T-helper 2 cell treated with Interferon-gamma antibody and Interleukin-4, amounts not matched to agents 5 μg/mL and 100 μg/mL, for 36 hours (primary cell): ENCODE results near the gene CAMK2B.

Source experiments
- DNase-seq: peaks from one replicate; pipeline ENCODE4 v3.0.0; 2021; ENCODE audit warnings: low spot score
- H3K27ac Mint-ChIP-seq: one replicate; pipeline ENCODE4 v1.8.0; 2021; ENCODE audit warnings: mild to moderate bottlenecking, mixed read lengths
- H3K27me3 Mint-ChIP-seq: one replicate; pipeline ENCODE4 v1.8.0; 2021; ENCODE audit warnings: low read depth, mixed read lengths
- H3K36me3 Mint-ChIP-seq: one replicate; pipeline ENCODE4 v1.8.0; 2021; ENCODE audit warnings: low read depth, mixed read lengths
- H3K4me1 Mint-ChIP-seq: one replicate; pipeline ENCODE4 v1.8.0; 2021; ENCODE audit warnings: low read depth, mixed read lengths
- H3K4me3 Mint-ChIP-seq: one replicate; pipeline ENCODE4 v1.8.0; 2022; ENCODE audit warnings: mild to moderate bottlenecking, moderate library complexity, mixed read lengths
- H3K9me3 Mint-ChIP-seq: one replicate; pipeline ENCODE4 v1.8.0; 2021; ENCODE audit warnings: mixed read lengths

Gene CAMK2B

GRCh38 chr7:44242091-44242490, 83.3 kb downstream of the CAMK2B start:
- Mint-ChIP-seq H3K27ac (no peak overlapping the region), H3K4me1 (no peaks in the 10 kb centered on the region), H3K36me3 (no peaks in the 10 kb centered on the region), H3K9me3 (no peaks in the 10 kb centered on the region), H3K27me3 (no peaks in the 10 kb centered on the region), H3K4me3 (no peak overlapping the region)
- DNase-seq: no peak

- H3K4me3 Mint-ChIP-seq: peak overlapping the region; percentile 61
- no peaks in the 10 kb centered on the region for H3K27me3 Mint-ChIP-seq
- no peaks in the 10 kb centered on the region for H3K4me1 Mint-ChIP-seq
- H3K27ac Mint-ChIP-seq: peak overlapping the region; percentile 35
- no peaks in the 10 kb centered on the region for H3K9me3 Mint-ChIP-seq
- no peaks in the 10 kb centered on the region for H3K36me3 Mint-ChIP-seq
- peak; percentile 60 for DNase-seq
Observed at GRCh38 chr7:44240983-44241510, 84.3 kb downstream of the CAMK2B start.

- H3K4me3 Mint-ChIP-seq: no peak overlapping the region
- H3K9me3 Mint-ChIP-seq: no peaks in the 10 kb centered on the region
- no peaks in the 10 kb centered on the region for H3K36me3 Mint-ChIP-seq
- H3K4me1 Mint-ChIP-seq: no peaks in the 10 kb centered on the region
- no peak overlapping the region for H3K27ac Mint-ChIP-seq
- DNase-seq: no peak
- no peaks in the 10 kb centered on the region for H3K27me3 Mint-ChIP-seq
Observed at GRCh38 chr7:44240376-44240775, 85.0 kb downstream of the CAMK2B start.

GRCh38 chr7:44239361-44239760, 86.0 kb downstream of the CAMK2B start:
- H3K27me3 Mint-ChIP-seq: no peaks in the 10 kb centered on the region
- H3K4me1 Mint-ChIP-seq: no peaks in the 10 kb centered on the region
- no peaks in the 10 kb centered on the region for H3K36me3 Mint-ChIP-seq
- H3K9me3 Mint-ChIP-seq: no peaks in the 10 kb centered on the region
- no peak overlapping the region for H3K27ac Mint-ChIP-seq
- no peak for DNase-seq
- no peak overlapping the region for H3K4me3 Mint-ChIP-seq

- no peak overlapping the region for H3K27ac Mint-ChIP-seq
- H3K4me1 Mint-ChIP-seq: no peaks in the 10 kb centered on the region
- no peaks in the 10 kb centered on the region for H3K27me3 Mint-ChIP-seq
- H3K9me3 Mint-ChIP-seq: no peaks in the 10 kb centered on the region
- no peaks in the 10 kb centered on the region for H3K36me3 Mint-ChIP-seq
- no peak overlapping the region for H3K4me3 Mint-ChIP-seq
- no peak for DNase-seq
Observed at GRCh38 chr7:44238116-44238695, 87.2 kb downstream of the CAMK2B start.

- Mint-ChIP-seq H3K4me3 (no peak overlapping the region), H3K27ac (no peak overlapping the region), H3K27me3 (no peaks in the 10 kb centered on the region), H3K36me3 (no peaks in the 10 kb centered on the region), H3K4me1 (no peaks in the 10 kb centered on the region), H3K9me3 (no peaks in the 10 kb centered on the region)
- no peak for DNase-seq
Observed at GRCh38 chr7:44237696-44238095, 87.7 kb downstream of the CAMK2B start.

- Mint-ChIP-seq H3K9me3 (no peaks in the 10 kb centered on the region), H3K36me3 (no peaks in the 10 kb centered on the region), H3K4me3 (no peak overlapping the region), H3K4me1 (no peaks in the 10 kb centered on the region), H3K27me3 (no peaks in the 10 kb centered on the region), H3K27ac (no peak overlapping the region)
- no peak for DNase-seq
Observed at GRCh38 chr7:44236333-44236728, 89.1 kb downstream of the CAMK2B start.

- Mint-ChIP-seq H3K27ac (no peak overlapping the region), H3K36me3 (no peaks in the 10 kb centered on the region), H3K4me1 (no peaks in the 10 kb centered on the region), H3K4me3 (no peak overlapping the region), H3K9me3 (no peaks in the 10 kb centered on the region), H3K27me3 (no peaks in the 10 kb centered on the region)
- DNase-seq: no peak
Observed at GRCh38 chr7:44235582-44236332, 89.6 kb downstream of the CAMK2B start.

GRCh38 chr7:44235066-44235465, 90.3 kb downstream of the CAMK2B start:
- Mint-ChIP-seq H3K4me1 (no peaks in the 10 kb centered on the region), H3K9me3 (no peaks in the 10 kb centered on the region), H3K27me3 (no peaks in the 10 kb centered on the region), H3K4me3 (no peak overlapping the region), H3K27ac (no peak overlapping the region), H3K36me3 (no peaks in the 10 kb centered on the region)
- no peak for DNase-seq

- no peaks in the 10 kb centered on the region for H3K9me3 Mint-ChIP-seq
- no peaks in the 10 kb centered on the region for H3K36me3 Mint-ChIP-seq
- no peak for DNase-seq
- H3K4me1 Mint-ChIP-seq: no peaks in the 10 kb centered on the region
- H3K4me3 Mint-ChIP-seq: no peak overlapping the region
- peak overlapping the region; percentile 72 for H3K27ac Mint-ChIP-seq
- H3K27me3 Mint-ChIP-seq: no peaks in the 10 kb centered on the region
Observed at GRCh38 chr7:44232901-44233715, 92.3 kb downstream of the CAMK2B start.

- Mint-ChIP-seq H3K4me1 (no peaks in the 10 kb centered on the region), H3K36me3 (no peaks in the 10 kb centered on the region), H3K27ac (peak overlapping the region; percentile 72), H3K27me3 (no peaks in the 10 kb centered on the region), H3K9me3 (no peaks in the 10 kb centered on the region), H3K4me3 (no peak overlapping the region)
- DNase-seq: no peak
Observed at GRCh38 chr7:44232396-44232795, 93.0 kb downstream of the CAMK2B start.

- DNase-seq: no peak
- H3K4me3 Mint-ChIP-seq: no peak overlapping the region
- no peaks in the 10 kb centered on the region for H3K4me1 Mint-ChIP-seq
- no peaks in the 10 kb centered on the region for H3K27me3 Mint-ChIP-seq
- no peaks in the 10 kb centered on the region for H3K36me3 Mint-ChIP-seq
- H3K27ac Mint-ChIP-seq: no peak overlapping the region
- no peaks in the 10 kb centered on the region for H3K9me3 Mint-ChIP-seq
Observed at GRCh38 chr7:44231088-44231487, 94.3 kb downstream of the CAMK2B start.

- no peaks in the 10 kb centered on the region for H3K36me3 Mint-ChIP-seq
- no peak overlapping the region for H3K27ac Mint-ChIP-seq
- no peaks in the 10 kb centered on the region for H3K4me1 Mint-ChIP-seq
- H3K9me3 Mint-ChIP-seq: no peaks in the 10 kb centered on the region
- no peak for DNase-seq
- no peak overlapping the region for H3K4me3 Mint-ChIP-seq
- no peaks in the 10 kb centered on the region for H3K27me3 Mint-ChIP-seq
Observed at GRCh38 chr7:44230286-44230685, 95.1 kb downstream of the CAMK2B start.

- Mint-ChIP-seq H3K27ac (no peak overlapping the region), H3K4me1 (no peaks in the 10 kb centered on the region), H3K36me3 (no peaks in the 10 kb centered on the region), H3K9me3 (no peaks in the 10 kb centered on the region), H3K27me3 (no peaks in the 10 kb centered on the region), H3K4me3 (no peak overlapping the region)
- no peak for DNase-seq
Observed at GRCh38 chr7:44229546-44230105, 95.8 kb downstream of the CAMK2B start.
